HFF-Myc (cell line): ENCODE results near the gene SMIM10L2A.
"Not testable (repeated sequence)": the region's sequence is repeated elsewhere in the genome, so short reads cannot be mapped to it uniquely, and the experiment has no call there.

Source experiments
- DNase-seq: peaks from one replicate; pipeline ENCODE4 v3.0.0-alpha.2; 2011; ENCODE audit warnings: low read depth; ENCODE audit errors: extremely low read depth
- H3K4me3 ChIP-seq: replicated peaks from 2 replicates; pipeline ENCODE4 v1.5.1; 2011; ENCODE audit warnings: low read depth, mild to moderate bottlenecking, control low read depth, low read length
- CTCF ChIP-seq: IDR thresholded peaks from 2 replicates; pipeline ENCODE4 v1.5.1; 2012; ENCODE audit warnings: mild to moderate bottlenecking, low read depth, low read length, control low read depth; ENCODE audit errors: missing control alignments

The SMIM10L2A gene

GRCh38 chrX:135453381-135453780 lies 31.6 kb downstream of the SMIM10L2A start:
- no peak overlapping the region for H3K4me3 ChIP-seq
- DNase-seq: no peak
- TF ChIP-seq CTCF: no peak

- no peak overlapping the region for H3K4me3 ChIP-seq
- TF ChIP-seq CTCF: no peak
Measured at GRCh38 chrX:135454816-135455215, 33.1 kb downstream of the SMIM10L2A start.

DNA sequence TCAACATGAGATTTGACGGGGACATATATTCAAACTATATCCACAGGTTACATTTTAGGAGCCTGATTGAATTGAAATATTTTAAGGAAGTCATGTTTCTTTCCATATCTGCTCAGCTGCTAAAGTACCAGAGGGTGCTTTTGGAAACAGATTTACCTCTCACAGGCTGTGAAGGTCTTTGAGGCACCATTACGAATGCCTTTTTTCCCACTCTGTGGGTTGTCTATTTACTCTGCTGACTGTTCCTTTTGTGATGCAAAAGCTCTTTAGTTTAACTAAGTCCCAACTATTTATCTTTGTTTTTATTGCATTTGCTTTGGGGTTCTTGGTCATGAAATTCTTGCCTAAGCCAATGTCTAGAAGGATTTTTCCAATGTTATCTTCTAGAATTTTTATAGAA lies 40.0 kb downstream of the SMIM10L2A start:
- H3K4me3 ChIP-seq, DNase-seq: not testable (repeated sequence)

More at GRCh38 chrX:135454816-135455215, 33.1 kb downstream of the SMIM10L2A start:
- no peak for DNase-seq

GRCh38 chrX:135463937-135464336 lies 42.2 kb downstream of the SMIM10L2A start:
- DNase-seq: no peak
- no peak for TF ChIP-seq CTCF
- H3K4me3 ChIP-seq: no peak overlapping the region

GRCh38 chrX:135476378-135476777 lies 54.6 kb downstream of the SMIM10L2A start:
- no peak overlapping the region for H3K4me3 ChIP-seq
- no peak for TF ChIP-seq CTCF
- no peak for DNase-seq

DNA sequence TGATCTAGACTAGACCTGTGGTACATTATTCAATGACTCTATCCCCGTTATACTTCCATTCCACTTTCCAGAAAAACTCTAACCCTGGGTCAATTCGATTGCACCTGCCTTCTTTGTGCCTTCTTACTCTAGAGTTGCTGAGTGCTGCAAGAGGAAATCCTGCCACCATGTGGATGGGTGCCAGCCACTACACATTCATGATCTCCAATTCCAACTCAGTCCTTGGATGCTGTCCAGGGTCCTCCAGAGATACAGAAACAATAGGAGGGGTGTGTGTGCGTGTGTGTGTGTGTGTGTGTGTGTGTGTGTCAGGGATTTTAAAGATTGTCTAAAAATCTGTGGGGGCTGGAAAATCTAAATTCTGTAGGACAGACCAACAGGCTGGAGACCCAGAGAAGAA lies 55.8 kb downstream of the SMIM10L2A start:
- H3K4me3 ChIP-seq: no peak overlapping the region
- peak; percentile 18 for TF ChIP-seq CTCF
- DNase-seq: peak; percentile 33
